ENCODE results near the gene NR1H3.

Gene NR1H3

GRCh38 chr11:47276923-47277322, 19.1 kb downstream of the NR1H3 start:
- Histone ChIP-seq H3K9me3 (ENCODE audit: insufficient read depth, low read length) (no peaks in the 10 kb centered on the region), H3K27me3 (ENCODE audit: low read length) (no peaks in the 10 kb centered on the region), H3K27ac (ENCODE audit: low read depth, low read length) (no peak overlapping the region), H4K20me1 (ENCODE audit: low read depth, low read length) (peaks cover 4% of the 10 kb centered on the region; the same call in 1 of the 2 replicates), H3K4me2 (ENCODE audit: low read depth, low read length, poor library complexity, severe bottlenecking) (no peak overlapping the region), H3F3A (ENCODE audit: insufficient read depth) (peaks cover 13% of the 10 kb centered on the region), H3K4me3 (ENCODE audit: insufficient read depth, low read length, poor library complexity, severe bottlenecking) (no peak overlapping the region), H3K9ac (ENCODE audit: low read length) (no peak overlapping the region), H3K9me2 (replicated peaks; ENCODE audit: insufficient read depth, low read length) (no peaks in the 10 kb centered on the region), H3K79me2 (ENCODE audit: insufficient read depth, low read length) (peaks cover 29% of the 10 kb centered on the region), H2AFZ (ENCODE audit: low read depth, low read length, severe bottlenecking) (no peak overlapping the region), H3K36me3 (ENCODE audit: low read length) (peaks cover 16% of the 10 kb centered on the region; the same call in 1 of the 2 replicates)
- TF ChIP-seq EZH2phosphoT487 (conservative IDR thresholded peaks at IDR 0.05; ENCODE audit: low read length): no peak

- Histone ChIP-seq H3K79me2 (ENCODE audit: insufficient read depth, low read length) (peaks cover 18% of the 10 kb centered on the region), H3F3A (ENCODE audit: insufficient read depth) (peaks cover 4% of the 10 kb centered on the region; the same call in 1 of the 2 replicates), H3K27ac (ENCODE audit: low read depth, low read length) (no peak overlapping the region), H3K9ac (ENCODE audit: low read length) (no peak overlapping the region), H3K4me3 (ENCODE audit: insufficient read depth, low read length, poor library complexity, severe bottlenecking) (no peak overlapping the region), H4K20me1 (ENCODE audit: low read depth, low read length) (no peaks in the 10 kb centered on the region; the same call in 1 of the 2 replicates), H2AFZ (ENCODE audit: low read depth, low read length, severe bottlenecking) (no peak overlapping the region), H3K36me3 (ENCODE audit: low read length) (peaks cover 20% of the 10 kb centered on the region; the same call in 1 of the 2 replicates), H3K4me2 (ENCODE audit: low read depth, low read length, poor library complexity, severe bottlenecking) (no peak overlapping the region), H3K9me3 (ENCODE audit: insufficient read depth, low read length) (no peaks in the 10 kb centered on the region), H3K27me3 (ENCODE audit: low read length) (no peaks in the 10 kb centered on the region), H3K9me2 (replicated peaks; ENCODE audit: insufficient read depth, low read length) (no peaks in the 10 kb centered on the region)
- TF ChIP-seq CTCF (IDR thresholded peaks at IDR 0.05; ENCODE audit: insufficient read depth, low read length, poor library complexity, severe bottlenecking): no peak
- TF ChIP-seq EZH2phosphoT487 (conservative IDR thresholded peaks at IDR 0.05; ENCODE audit: low read length): no peak
Measured at GRCh38 chr11:47278058-47278457, 20.3 kb downstream of the NR1H3 start.

GRCh38 chr11:47278769-47279168, 21.0 kb downstream of the NR1H3 start:
- H3K36me3 ChIP-seq (ENCODE audit: low read length): peaks cover 20% of the 10 kb centered on the region; the same call in 1 of the 2 replicates
- no peak overlapping the region for H3K4me3 ChIP-seq (ENCODE audit: insufficient read depth, low read length, poor library complexity, severe bottlenecking)
- no peaks in the 10 kb centered on the region for H3K27me3 ChIP-seq (ENCODE audit: low read length)
- no peak overlapping the region for H3K9ac ChIP-seq (ENCODE audit: low read length)
- no peaks in the 10 kb centered on the region for H3K9me2 ChIP-seq (replicated peaks; ENCODE audit: insufficient read depth, low read length)
- H2AFZ ChIP-seq (ENCODE audit: low read depth, low read length, severe bottlenecking): no peak overlapping the region
- H3F3A ChIP-seq (ENCODE audit: insufficient read depth): peaks cover 4% of the 10 kb centered on the region; the same call in 1 of the 2 replicates
- no peak overlapping the region for H3K4me2 ChIP-seq (ENCODE audit: low read depth, low read length, poor library complexity, severe bottlenecking)
- H3K27ac ChIP-seq (ENCODE audit: low read depth, low read length): no peak overlapping the region
- H3K79me2 ChIP-seq (ENCODE audit: insufficient read depth, low read length): peaks cover 12% of the 10 kb centered on the region; the same call in 1 of the 2 replicates
- no peak for TF ChIP-seq EZH2phosphoT487 (conservative IDR thresholded peaks at IDR 0.05; ENCODE audit: low read length)
- no peaks in the 10 kb centered on the region for H3K9me3 ChIP-seq (ENCODE audit: insufficient read depth, low read length)
- no peaks in the 10 kb centered on the region; the same call in 1 of the 2 replicates for H4K20me1 ChIP-seq (ENCODE audit: low read depth, low read length)

- Histone ChIP-seq H3K4me3 (ENCODE audit: insufficient read depth, low read length, poor library complexity, severe bottlenecking) (no peak overlapping the region), H3F3A (ENCODE audit: insufficient read depth) (peaks cover 4% of the 10 kb centered on the region; the same call in 1 of the 2 replicates), H3K79me2 (ENCODE audit: insufficient read depth, low read length) (no peaks in the 10 kb centered on the region), H3K27me3 (ENCODE audit: low read length) (no peaks in the 10 kb centered on the region), H3K36me3 (ENCODE audit: low read length) (peaks cover 20% of the 10 kb centered on the region; the same call in 1 of the 2 replicates), H2AFZ (ENCODE audit: low read depth, low read length, severe bottlenecking) (no peak overlapping the region), H3K9ac (ENCODE audit: low read length) (no peak overlapping the region), H3K27ac (ENCODE audit: low read depth, low read length) (no peak overlapping the region), H4K20me1 (ENCODE audit: low read depth, low read length) (no peaks in the 10 kb centered on the region), H3K4me2 (ENCODE audit: low read depth, low read length, poor library complexity, severe bottlenecking) (no peak overlapping the region), H3K9me3 (ENCODE audit: insufficient read depth, low read length) (no peaks in the 10 kb centered on the region), H3K9me2 (replicated peaks; ENCODE audit: insufficient read depth, low read length) (no peaks in the 10 kb centered on the region)
- no peak for TF ChIP-seq CTCF (IDR thresholded peaks at IDR 0.05; ENCODE audit: insufficient read depth, low read length, poor library complexity, severe bottlenecking)
- no peak for TF ChIP-seq EZH2phosphoT487 (conservative IDR thresholded peaks at IDR 0.05; ENCODE audit: low read length)
Measured at GRCh38 chr11:47280099-47280498, 22.3 kb downstream of the NR1H3 start.

Data from SU-DHL-6 (cell line).